SK-N-SH (cell line): ENCODE data around the gene TCF12. TPM values are rescaled to one million over a fixed set of nuclear protein-coding genes. Genes with fewer than 3 reads are reported as not detected.

ENCODE experiments used
- CTCF ChIA-PET: fragments of 300-600, 350-600 bp; formaldehyde crosslinking; extraction: SDS; loops from one replicate; lab custom pipeline; 2021; lab: Yijun Ruan, JAX
- POLR2A ChIA-PET: fragments of 350-600 bp; sonication (Branson Sonifier 250); formaldehyde crosslinking; extraction: SDS; loops from one replicate; lab custom pipeline; 2020; ENCODE audit warnings: antibody characterized with exemption, inconsistent platforms; lab: Yijun Ruan, JAX
- DNase-seq: peaks from one replicate; pipeline ENCODE4 v3.0.0; 2012
- H2AFZ ChIP-seq: fragments of 200-600 bp; sonication (generic); 2 replicates; pipeline ENCODE4 v1.8.1; 2016; ENCODE audit warnings: antibody characterized with exemption, mild to moderate bottlenecking, low read depth
- H3F3A ChIP-seq: fragments of 200-600 bp; sonication (generic); replicated peaks from 2 replicates; pipeline ENCODE3; 2016; ENCODE audit warnings: antibody characterized with exemption, mild to moderate bottlenecking; ENCODE audit not compliant: insufficient read depth
- H3K27ac ChIP-seq, 2 experiments: fragments of 200-500 bp in 1 of 2; fragments of 200-600 bp in 1 of 2; sonication (Bioruptor generic) in 1 of 2; sonication (generic), shearing (Covaris generic) in 1 of 2; 2 replicates each; pipeline versions ENCODE4 v1.5.1 to v1.6.1; 2014 to 2016; ENCODE audit warnings: low read depth in 2 of 2, inconsistent platforms in 1 of 2, low read length in 1 of 2, mild to moderate bottlenecking in 1 of 2, mixed read lengths in 1 of 2
- H3K27me3 ChIP-seq: fragments of 200-600 bp; sonication (generic), shearing (Covaris generic); 2 replicates; pipeline ENCODE4 v1.6.1; 2016; ENCODE audit warnings: mixed run types; ENCODE audit not compliant: insufficient read depth
- H3K36me3 ChIP-seq, 2 experiments: fragments of 200-500 bp in 1 of 2; fragments of 200-600 bp in 1 of 2; sonication (Bioruptor generic) in 1 of 2; sonication (generic) in 1 of 2; replicated peaks in 1 of 2; 2 replicates each; pipeline versions ENCODE3 to v1.5.1; 2014 to 2016; ENCODE audit warnings: low read length in 1 of 2, mild to moderate bottlenecking in 1 of 2; ENCODE audit not compliant: insufficient read depth in 2 of 2, control insufficient read depth in 1 of 2
- H3K4me1 ChIP-seq, 2 experiments: fragments of 200-500 bp in 1 of 2; fragments of 200-600 bp in 1 of 2; sonication (Bioruptor generic) in 1 of 2; sonication (generic), shearing (Covaris generic) in 1 of 2; 2 replicates each; pipeline versions ENCODE4 v1.5.1 to v1.6.1; 2014 to 2016; ENCODE audit warnings: low read depth in 1 of 2, low read length in 1 of 2, mixed run types in 1 of 2; ENCODE audit not compliant: insufficient read depth in 2 of 2, control insufficient read depth in 1 of 2
- H3K4me2 ChIP-seq: fragments of 200-600 bp; sonication (generic), shearing (Covaris generic); 2 replicates; pipeline ENCODE4 v1.6.1; 2017; ENCODE audit warnings: mixed run types
- H3K4me3 ChIP-seq, 2 experiments: fragments of 200-500 bp in 1 of 2; fragments of 200-600 bp in 1 of 2; sonication (Bioruptor generic) in 1 of 2; sonication (generic), shearing (Covaris generic) in 1 of 2; 2 replicates each; pipeline versions ENCODE4 v1.5.1 to v1.8.1; 2014 to 2016; ENCODE audit warnings: low read depth in 2 of 2, inconsistent platforms in 1 of 2, low read length in 1 of 2, mild to moderate bottlenecking in 1 of 2, mixed read lengths in 1 of 2, moderate library complexity in 1 of 2
- H3K79me2 ChIP-seq: fragments of 200-600 bp; sonication (generic); 2 replicates; pipeline ENCODE4 v1.8.1; 2017; ENCODE audit warnings: mild to moderate bottlenecking; ENCODE audit not compliant: insufficient read depth
- H3K9ac ChIP-seq: fragments of 200-600 bp; sonication (generic); 2 replicates; pipeline ENCODE4 v1.6.1; 2017; ENCODE audit warnings: mixed run types
- H3K9me2 ChIP-seq: fragments of 200-600 bp; sonication (generic); 2 replicates; pipeline ENCODE4 v1.6.1; 2017; ENCODE audit warnings: mixed run types
- H3K9me3 ChIP-seq: fragments of 200-600 bp; sonication (generic); 2 replicates; pipeline ENCODE4 v1.6.1; 2017; ENCODE audit warnings: mixed run types, mild to moderate bottlenecking, moderate library complexity
- H4K20me1 ChIP-seq: fragments of 200-600 bp; sonication (generic); 2 replicates; pipeline ENCODE4 v1.6.1; 2017; ENCODE audit warnings: mild to moderate bottlenecking, mixed run types; ENCODE audit not compliant: insufficient read depth
- EP300 ChIP-seq, 2 experiments: IDR thresholded peaks; 2 replicates each; pipeline versions ENCODE4 v1.4.0 to v1.6.1; 2012; ENCODE audit warnings: borderline replicate concordance in 1 of 2, low read depth in 1 of 2, low read length in 1 of 2
- EZH2phosphoT487 ChIP-seq: fragments of 200-600 bp; sonication (generic); IDR thresholded peaks from 2 replicates; pipeline ENCODE4 v1.6.1; 2017; ENCODE audit warnings: low read depth, mixed run types, mild to moderate bottlenecking, antibody characterized with exemption, moderate library complexity, borderline replicate concordance
- FOSL2 ChIP-seq: IDR thresholded peaks from 2 replicates; pipeline ENCODE4 v1.4.0; 2012; ENCODE audit warnings: low read depth, mild to moderate bottlenecking, moderate library complexity, borderline replicate concordance
- FOXJ3 ChIP-seq: sonication (generic); formaldehyde crosslinking; IDR thresholded peaks from 2 replicates; pipeline ENCODE4 v1.5.1; 2020; ENCODE audit warnings: mild to moderate bottlenecking, missing genetic modification reagents
- GATA2 ChIP-seq: sonication (generic); formaldehyde crosslinking; IDR thresholded peaks from 2 replicates; pipeline ENCODE4 v1.5.0; 2020; ENCODE audit warnings: mild to moderate bottlenecking, missing genetic modification reagents
- JUND ChIP-seq: IDR thresholded peaks from 2 replicates; pipeline ENCODE4 v1.4.0; 2012
- MAX ChIP-seq: IDR thresholded peaks from 2 replicates; pipeline ENCODE4 v1.4.0; 2012; ENCODE audit warnings: low read depth
- MEF2A ChIP-seq: IDR thresholded peaks from 2 replicates; pipeline ENCODE4 v1.4.0; 2012; ENCODE audit warnings: low read depth, borderline replicate concordance
- NFIC ChIP-seq: IDR thresholded peaks from 2 replicates; pipeline ENCODE4 v1.4.0; 2012; ENCODE audit warnings: borderline replicate concordance
- NRF1 ChIP-seq: IDR thresholded peaks from 2 replicates; pipeline ENCODE4 v1.6.1; 2012; ENCODE audit warnings: low read depth, mild to moderate bottlenecking, low read length
- RAD21 ChIP-seq: IDR thresholded peaks from 2 replicates; pipeline ENCODE4 v1.6.1; 2012; ENCODE audit warnings: mild to moderate bottlenecking, low read length
- TCF12 ChIP-seq: IDR thresholded peaks from 2 replicates; pipeline ENCODE4 v1.4.0; 2012
- TEAD4 ChIP-seq: IDR thresholded peaks from 2 replicates; pipeline ENCODE4 v1.4.0; 2012; ENCODE audit warnings: mild to moderate bottlenecking, borderline replicate concordance; ENCODE audit not compliant: insufficient read depth
- WGBS: methylation state at CpG from one replicate; pipeline ENCODE4 v1.1.6; 2017; ENCODE audit warnings: low lambda C conversion rate; 5-methylcytosine and 5-hydroxymethylcytosine counted together
- polyA plus RNA-seq, 3 experiments: library from polyadenylated mRNA; depleted of rRNA; stranded (reverse); fragments of >200 nt; gene quantifications; 2 replicates each; pipeline ENCODE4 v1.2.3, GENCODE V29; 2012
- TF ChIP-seq, protein P1 (sequence below): IDR thresholded peaks from 2 replicates; pipeline ENCODE4; 2012

The TCF12 gene
- polyA plus RNA-seq, 1 of the 3 experiments (the other 2 are of a cell fraction) = 49.6 TPM

DNA sequence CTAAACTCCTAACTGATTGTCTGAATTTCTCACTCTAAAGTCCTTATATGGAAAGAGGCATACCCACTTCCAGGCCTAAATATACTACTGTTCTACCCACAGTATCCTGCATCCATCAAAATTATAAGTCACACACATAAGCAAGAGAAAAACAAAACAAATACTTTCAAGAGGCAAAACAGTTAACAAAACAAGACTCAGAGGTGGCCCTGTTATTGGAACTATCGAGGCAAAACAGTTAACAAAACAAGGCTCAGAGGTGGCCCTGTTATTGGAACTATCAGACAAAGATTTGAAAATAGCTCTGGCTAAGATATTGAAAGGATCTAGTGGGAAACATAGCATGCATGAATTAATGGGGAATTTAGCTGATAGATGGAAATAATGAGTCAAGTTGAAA is 233.7 kb downstream of the TCF12 start:
- Histone ChIP-seq H3K9ac (no peak overlapping the region), H4K20me1 (no peaks in the 10 kb centered on the region), H3K4me1 (peaks cover 6 to 40% of the 10 kb centered on the region in 2 experiments; a peak in 3 of 4 replicates), H3K9me2 (no peaks in the 10 kb centered on the region), H3K36me3 (peaks cover 2 to 20% of the 10 kb centered on the region in 2 experiments), H3K27ac (peak overlapping the region in 1 of 2 experiments; percentile 46; a peak in 1 of 4 replicates), H3K4me3 (no peak overlapping the region; a peak in 1 of 4 replicates), H3K79me2 (peaks cover 33% of the 10 kb centered on the region), H3K4me2 (no peak overlapping the region), H3F3A (peaks cover 35% of the 10 kb centered on the region), H2AFZ (no peak overlapping the region), H3K27me3 (no peaks in the 10 kb centered on the region), H3K9me3 (peaks cover 6% of the 10 kb centered on the region; the same call in 1 of the 2 replicates)
- WGBS = 97% methylated on average over 1 of the region's 1 CpG
- ChIA-PET POLR2A (no interaction called here), CTCF (interaction anchor here (1.6 to 10.9 kb wide), 2 partner anchors 61 to 153 kb away, joined by 5 to 141 read pairs; no protein-coding TSS in a partner anchor)
- TF ChIP-seq EP300 (IDR thresholded peaks at IDR 0.05; ENCODE audit: borderline replicate concordance in 1 of 2, low read depth in 1 of 2, low read length in 1 of 2) = no peak
- DNase-seq = no peak

GRCh38 chr15:57152666-57153539 is 234.5 kb downstream of the TCF12 start:
- Histone ChIP-seq H3K79me2 (peaks cover 35% of the 10 kb centered on the region), H3K9me2 (no peaks in the 10 kb centered on the region), H3K27ac (peak overlapping the region; percentile 18 to 46; a peak in 2 of 4 replicates), H3K9ac (no peak overlapping the region), H3K9me3 (peaks cover 6% of the 10 kb centered on the region; the same call in 1 of the 2 replicates), H3K4me3 (no peak overlapping the region), H3K27me3 (no peaks in the 10 kb centered on the region), H3F3A (peaks cover 35% of the 10 kb centered on the region), H2AFZ (no peak overlapping the region), H3K4me2 (no peak overlapping the region), H3K4me1 (peaks cover 6 to 34% of the 10 kb centered on the region in 2 experiments; a peak in 3 of 4 replicates), H4K20me1 (no peaks in the 10 kb centered on the region), H3K36me3 (peaks cover 2 to 20% of the 10 kb centered on the region in 2 experiments)
- POLR2A ChIA-PET = interaction anchor here (0.6 kb wide), 1 partner anchor 33 kb away, joined by 4 read pairs; no protein-coding TSS in a partner anchor
- CTCF ChIA-PET = interaction anchor here (1.1 to 10.9 kb wide), 3 partner anchors 14 to 152 kb away, joined by 3 to 141 read pairs (median 5); no protein-coding TSS in a partner anchor
- WGBS = 46% methylated on average over 3 of the region's 3 CpGs
- no peak for DNase-seq
- TF ChIP-seq EZH2phosphoT487 (no peak), NFIC (peak; percentile 72), GATA2 (CRISPR knock-in tag) (no peak), MEF2A (no peak), MAX (0 out of 2 replicates have a peak, but pooled peaks have one; percentile 13), TEAD4 (no peak), FOXJ3 (CRISPR knock-in tag) (no peak), JUND (peak; percentile 41), NRF1 (no peak), TCF12 (peak; percentile 61), FOSL2 (peak; percentile 25; the same call in 1 of the 2 replicates), RAD21 (no peak)
- TF ChIP-seq, protein P1, sequence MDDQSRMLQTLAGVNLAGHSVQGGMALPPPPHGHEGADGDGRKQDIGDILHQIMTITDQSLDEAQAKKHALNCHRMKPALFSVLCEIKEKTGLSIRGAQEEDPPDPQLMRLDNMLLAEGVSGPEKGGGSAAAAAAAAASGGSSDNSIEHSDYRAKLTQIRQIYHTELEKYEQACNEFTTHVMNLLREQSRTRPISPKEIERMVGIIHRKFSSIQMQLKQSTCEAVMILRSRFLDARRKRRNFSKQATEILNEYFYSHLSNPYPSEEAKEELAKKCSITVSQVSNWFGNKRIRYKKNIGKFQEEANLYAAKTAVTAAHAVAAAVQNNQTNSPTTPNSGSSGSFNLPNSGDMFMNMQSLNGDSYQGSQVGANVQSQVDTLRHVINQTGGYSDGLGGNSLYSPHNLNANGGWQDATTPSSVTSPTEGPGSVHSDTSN = peak; percentile 57
